Astrocyte (in vitro differentiated cells and primary cell): ENCODE results near the gene CPNE4.

Experiments used
- CTCF ChIP-seq: IDR thresholded peaks from 2 replicates; pipeline ENCODE4 v1.5.1; 2011; ENCODE audit warnings: low read depth, mild to moderate bottlenecking, inconsistent platforms, low read length, moderate library complexity; ENCODE audit not compliant: insufficient read depth
- EZH2 ChIP-seq: IDR thresholded peaks from 2 replicates; pipeline ENCODE4 v1.6.1; 2012; ENCODE audit warnings: mild to moderate bottlenecking, low read length, inconsistent platforms; ENCODE audit not compliant: insufficient read depth

DNA sequence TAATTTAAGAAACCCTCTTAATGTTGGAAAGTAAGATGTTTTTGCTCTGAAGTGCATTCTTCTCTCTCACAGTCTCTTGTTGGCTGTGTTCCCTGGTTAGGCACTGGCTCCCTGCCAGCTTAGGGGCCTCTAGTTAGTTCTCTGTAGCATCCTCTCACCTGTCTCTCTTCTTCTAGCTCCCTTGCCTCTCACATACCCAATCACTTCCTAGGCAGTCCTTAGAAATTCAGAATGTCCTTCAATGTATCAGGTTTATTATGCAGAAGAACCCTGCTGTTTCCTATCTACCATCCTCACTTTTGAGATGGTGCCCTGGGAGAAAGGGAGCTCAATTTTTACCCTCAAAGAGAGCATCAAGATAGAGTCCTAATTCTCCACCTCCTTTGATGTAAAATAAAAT lies 36.2 kb upstream of the CPNE4 start:
- no peak for TF ChIP-seq CTCF
- TF ChIP-seq EZH2 = no peak
